Choroid plexus epithelial cell (primary cell): ENCODE data around the gene CD320.
"Not testable (repeated sequence)": the region's sequence is repeated elsewhere in the genome, so short reads cannot be mapped to it uniquely, and the experiment has no call there.

ENCODE experiments used
- DNase-seq: peaks from one replicate; pipeline ENCODE4 v3.0.0-alpha.2; 2010; ENCODE audit warnings: low read depth
- H3K4me3 ChIP-seq: 2 replicates; pipeline ENCODE4 v1.5.1; 2011; ENCODE audit warnings: low read depth, mild to moderate bottlenecking, control low read depth, low read length, moderate library complexity
- TF ChIP-seq, protein P1 (sequence below): conservative IDR thresholded peaks from 2 replicates; pipeline ENCODE4 v1.5.1; 2011; ENCODE audit warnings: low read depth, mild to moderate bottlenecking, control low read depth, inconsistent platforms, low read length, moderate library complexity

The CD320 gene

DNA sequence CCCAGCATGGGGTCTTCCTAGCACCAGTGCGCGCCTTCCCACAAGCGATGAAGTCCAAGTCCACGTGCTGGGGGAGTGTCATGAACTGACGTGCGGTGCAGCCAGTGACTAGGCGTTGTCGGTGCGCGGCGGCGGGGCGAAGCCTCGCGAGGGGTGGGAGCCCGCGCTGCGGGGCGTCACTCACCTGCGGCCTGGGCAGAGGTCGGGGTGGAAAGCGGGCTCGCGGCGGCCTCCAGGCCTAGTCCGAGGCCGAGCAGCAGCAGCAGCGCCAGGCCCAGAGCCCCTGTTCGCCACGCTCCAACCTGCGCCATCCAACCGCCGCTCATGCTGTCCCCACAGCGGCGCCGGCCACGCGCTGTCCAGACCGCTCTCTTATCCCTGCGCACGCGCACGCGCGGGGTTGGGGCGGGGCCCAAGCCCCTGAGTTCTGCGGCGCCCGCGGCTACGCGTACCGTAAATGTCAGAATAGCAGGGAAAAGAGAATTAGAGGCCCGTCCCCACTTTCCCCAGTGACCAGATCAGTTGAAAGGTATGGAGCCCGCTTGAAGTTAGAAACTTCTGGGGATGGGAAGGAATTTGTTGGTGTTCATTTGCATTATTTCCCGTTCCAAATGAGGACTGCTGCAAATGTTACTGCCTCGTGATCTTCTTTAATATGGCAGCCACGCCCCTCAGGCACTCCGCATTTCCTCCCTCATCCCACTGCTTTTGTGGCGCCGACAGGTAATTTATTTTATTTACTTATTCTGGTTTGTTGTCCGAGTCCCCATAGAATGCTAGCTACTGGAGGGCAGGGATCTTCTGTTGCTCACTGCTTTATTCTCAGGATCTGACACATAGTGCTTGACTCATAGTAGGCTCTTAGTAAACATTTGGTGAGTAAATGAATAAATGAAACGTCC, at the start of gene CD320:
TSS of gene CD320 (minus strand) at position 394 of the 902 bp plus-strand sequence. CDS start at position 326, 68 bp downstream.
- DNase-seq, result peak; percentile 89
- TF ChIP-seq, protein P1, sequence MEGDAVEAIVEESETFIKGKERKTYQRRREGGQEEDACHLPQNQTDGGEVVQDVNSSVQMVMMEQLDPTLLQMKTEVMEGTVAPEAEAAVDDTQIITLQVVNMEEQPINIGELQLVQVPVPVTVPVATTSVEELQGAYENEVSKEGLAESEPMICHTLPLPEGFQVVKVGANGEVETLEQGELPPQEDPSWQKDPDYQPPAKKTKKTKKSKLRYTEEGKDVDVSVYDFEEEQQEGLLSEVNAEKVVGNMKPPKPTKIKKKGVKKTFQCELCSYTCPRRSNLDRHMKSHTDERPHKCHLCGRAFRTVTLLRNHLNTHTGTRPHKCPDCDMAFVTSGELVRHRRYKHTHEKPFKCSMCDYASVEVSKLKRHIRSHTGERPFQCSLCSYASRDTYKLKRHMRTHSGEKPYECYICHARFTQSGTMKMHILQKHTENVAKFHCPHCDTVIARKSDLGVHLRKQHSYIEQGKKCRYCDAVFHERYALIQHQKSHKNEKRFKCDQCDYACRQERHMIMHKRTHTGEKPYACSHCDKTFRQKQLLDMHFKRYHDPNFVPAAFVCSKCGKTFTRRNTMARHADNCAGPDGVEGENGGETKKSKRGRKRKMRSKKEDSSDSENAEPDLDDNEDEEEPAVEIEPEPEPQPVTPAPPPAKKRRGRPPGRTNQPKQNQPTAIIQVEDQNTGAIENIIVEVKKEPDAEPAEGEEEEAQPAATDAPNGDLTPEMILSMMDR, result no peak
- H3K4me3 ChIP-seq, result peak within 1 kb of the TSS; percentile 67

DNA sequence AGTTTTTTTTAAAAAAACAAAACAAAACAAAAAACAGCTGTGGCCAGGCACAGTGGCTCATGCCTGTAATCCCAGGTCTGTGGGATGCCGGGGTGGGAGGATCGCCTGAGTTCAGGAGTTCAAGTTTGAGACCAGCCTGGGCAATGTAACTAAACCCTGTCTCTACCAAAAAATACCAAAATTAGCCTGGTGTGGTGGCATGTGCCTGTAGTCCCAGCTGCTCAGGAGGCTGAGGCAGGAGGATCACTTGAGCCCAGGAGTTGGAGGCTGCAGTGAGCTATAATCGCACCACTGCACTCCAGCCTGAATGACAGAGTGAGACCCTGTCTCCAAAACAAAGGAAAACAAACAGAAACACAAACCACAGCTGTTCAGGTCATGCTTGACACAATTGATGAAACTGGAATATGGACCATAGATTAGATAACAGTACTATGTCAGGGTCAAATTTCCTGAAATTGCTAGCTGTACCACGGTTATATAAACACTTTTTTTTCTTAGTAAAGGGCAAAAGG, 48.9 kb upstream of the CD320 start:
- peak; percentile 56 for DNase-seq
- no peak overlapping the region for H3K4me3 ChIP-seq
- TF ChIP-seq, protein P1, result no peak

DNA sequence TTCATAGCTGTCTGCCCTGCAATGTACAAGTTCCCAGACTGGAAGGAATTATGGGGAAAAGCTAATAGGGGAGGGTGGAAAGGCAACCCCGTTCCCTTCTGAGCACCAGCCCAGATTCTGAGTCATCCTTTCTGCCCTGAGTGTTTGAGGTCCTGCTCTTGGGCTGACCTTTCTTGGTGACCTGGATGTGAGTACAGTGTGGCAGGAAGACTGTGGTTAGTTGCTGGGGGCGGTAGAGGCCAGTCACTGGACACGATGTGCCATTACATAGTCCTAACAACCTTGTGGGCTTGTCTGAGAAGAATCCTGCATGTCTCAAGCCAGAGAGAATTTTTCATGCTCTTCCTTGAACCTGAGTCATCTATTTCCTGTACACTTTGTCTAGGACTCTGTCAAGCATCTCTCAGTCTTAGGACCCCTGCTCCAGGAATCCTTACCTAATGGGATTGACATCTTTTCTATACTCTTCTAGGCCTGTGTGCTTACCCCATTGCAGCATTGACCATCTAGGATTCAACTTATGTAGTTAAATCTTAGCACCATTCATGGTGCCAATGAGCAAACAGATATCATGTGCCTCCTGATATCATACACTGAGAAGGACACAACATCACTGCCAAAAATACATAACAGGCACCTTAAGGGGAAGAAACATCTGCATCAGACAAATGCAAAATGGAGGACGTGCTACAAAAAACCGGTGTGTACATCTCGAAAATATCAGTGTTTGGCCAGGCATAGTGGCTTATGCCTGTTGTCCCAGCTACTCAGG, 47.7 kb upstream of the CD320 start:
- TF ChIP-seq, protein P1, result peak; percentile 10
- no peak overlapping the region for H3K4me3 ChIP-seq
- DNase-seq, result peak; percentile 98

DNA sequence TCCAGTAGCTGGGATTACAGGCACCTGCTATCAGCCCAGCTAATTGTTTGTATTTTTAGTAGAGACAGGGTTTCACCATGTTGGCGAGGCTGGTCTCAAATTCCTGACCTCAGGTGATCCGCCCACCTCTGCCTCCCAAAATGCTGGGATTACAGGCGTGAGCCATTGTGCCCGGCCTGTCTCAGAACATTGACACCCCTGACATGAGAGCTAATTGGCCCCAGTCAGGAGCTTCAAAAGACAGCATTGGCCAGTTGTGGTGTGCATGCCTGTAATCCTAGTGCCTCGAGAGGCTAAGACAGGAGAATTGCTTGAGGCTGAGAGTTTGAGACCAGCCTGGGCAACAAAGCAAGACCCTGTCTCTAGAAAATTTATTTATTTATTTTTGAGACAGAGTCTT, 44.7 kb upstream of the CD320 start:
- not testable (repeated sequence) for DNase-seq, H3K4me3 ChIP-seq

DNA sequence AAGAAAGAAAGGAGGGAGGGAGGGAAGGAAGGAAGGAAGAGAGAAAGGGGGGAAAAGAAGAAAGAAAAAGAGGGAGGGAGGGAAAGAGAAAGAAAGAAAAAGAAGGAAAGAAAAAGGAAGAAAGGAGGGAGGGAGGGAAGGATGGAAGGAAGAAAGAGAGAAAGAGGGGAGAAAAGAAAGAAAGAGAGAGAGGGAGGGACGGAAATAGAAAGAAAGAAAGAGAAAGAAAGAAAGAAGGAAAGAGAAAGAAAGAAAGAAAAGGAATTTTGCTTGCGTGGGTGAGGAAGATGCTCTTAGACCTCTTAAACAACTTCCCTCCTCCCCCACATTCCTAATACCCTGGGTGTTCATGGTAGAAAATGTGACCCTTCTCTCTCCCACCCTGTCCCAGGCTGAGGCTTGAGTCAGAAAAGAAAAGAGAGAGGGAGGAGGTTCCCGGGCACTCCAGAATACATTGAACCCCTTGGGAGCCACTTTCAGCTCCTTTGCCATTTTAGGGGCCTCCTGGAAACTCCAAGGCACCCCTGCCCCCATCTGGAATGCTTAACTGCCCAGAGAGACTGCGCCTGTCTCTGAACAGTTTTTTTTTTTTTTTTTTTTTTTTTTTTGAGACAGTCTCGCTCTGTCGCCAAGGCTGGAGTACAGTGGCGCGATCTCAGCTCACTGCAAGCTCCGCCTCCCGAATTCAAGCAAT, 44.1 kb upstream of the CD320 start:
- peak overlapping the region; percentile 26 for H3K4me3 ChIP-seq
- TF ChIP-seq, protein P1, result no peak
- DNase-seq, result peak; percentile 56

DNA sequence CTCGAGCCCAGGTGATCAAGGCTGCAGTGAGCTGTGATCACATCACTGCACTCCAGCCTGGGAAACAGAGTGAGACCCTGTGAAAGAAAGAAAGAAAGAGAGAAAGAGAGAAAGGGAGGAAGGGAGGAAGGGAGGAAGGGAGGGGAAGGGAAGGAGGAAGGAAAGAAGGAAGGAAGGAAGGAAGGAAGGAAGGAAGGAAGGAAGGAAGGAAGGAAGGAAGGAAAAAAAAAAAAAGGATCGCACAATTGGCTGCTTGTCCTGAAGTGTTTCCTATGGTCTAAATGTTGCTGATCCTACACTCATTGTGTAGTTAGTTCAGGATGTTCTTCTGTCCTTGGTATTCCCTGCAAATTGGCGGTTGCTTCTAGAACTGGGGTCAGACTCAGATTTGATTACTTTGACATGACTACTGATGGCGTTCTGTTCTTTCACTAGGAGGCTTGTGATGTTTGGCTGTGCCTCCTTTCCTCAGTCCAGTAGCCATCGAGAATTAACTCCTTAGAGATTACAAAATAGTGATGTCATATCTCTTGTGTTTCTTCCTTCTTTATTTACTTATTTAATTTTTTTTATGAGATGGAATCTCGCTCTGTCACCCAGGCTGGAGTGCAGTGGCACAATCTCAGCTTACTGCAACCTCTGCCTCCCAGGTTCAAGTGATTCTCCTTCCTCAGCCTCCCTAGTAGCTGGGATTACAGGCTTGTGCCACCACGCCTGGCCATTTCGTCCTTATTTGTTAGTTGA, 41.6 kb upstream of the CD320 start:
- not testable (repeated sequence) for H3K4me3 ChIP-seq, DNase-seq

DNA sequence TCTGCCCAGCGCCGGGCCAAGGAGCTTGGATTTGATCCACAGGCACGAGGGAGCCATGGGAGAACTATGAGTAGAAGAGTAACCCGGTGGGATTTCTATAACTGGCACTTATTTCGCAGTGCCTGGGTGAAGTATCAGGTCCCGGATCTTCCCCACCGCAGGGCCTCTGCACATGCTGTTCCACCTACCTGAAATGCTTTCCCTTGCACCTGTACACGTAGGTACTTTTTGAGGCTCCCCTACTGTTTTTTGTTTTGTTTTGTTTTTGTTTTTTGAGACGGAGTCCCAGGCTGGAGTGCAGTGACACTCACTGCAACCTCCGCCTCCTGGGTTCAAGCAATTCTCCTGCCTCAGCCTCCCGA, 35.3 kb upstream of the CD320 start:
- DNase-seq, result no peak
- H3K4me3 ChIP-seq, result peak overlapping the region; percentile 53
- TF ChIP-seq, protein P1, result no peak
